ENCODE data around the gene DRG2. TPM values are rescaled to one million over a fixed set of nuclear protein-coding genes. Genes with fewer than 3 reads are reported as not detected.

Gene DRG2
- total RNA-seq, 1 experiment from 2014 or later, result 42.0 TPM

GRCh38 chr17:18136357-18136756 lies 48.6 kb downstream of the DRG2 start:
- CTCF ChIA-PET, result no interaction called here
- no peak for TF ChIP-seq SIN3A (IDR thresholded peaks at IDR 0.05; ENCODE audit: borderline replicate concordance, insufficient read depth, low read depth, low read length)
- TF ChIP-seq, protein P1, sequence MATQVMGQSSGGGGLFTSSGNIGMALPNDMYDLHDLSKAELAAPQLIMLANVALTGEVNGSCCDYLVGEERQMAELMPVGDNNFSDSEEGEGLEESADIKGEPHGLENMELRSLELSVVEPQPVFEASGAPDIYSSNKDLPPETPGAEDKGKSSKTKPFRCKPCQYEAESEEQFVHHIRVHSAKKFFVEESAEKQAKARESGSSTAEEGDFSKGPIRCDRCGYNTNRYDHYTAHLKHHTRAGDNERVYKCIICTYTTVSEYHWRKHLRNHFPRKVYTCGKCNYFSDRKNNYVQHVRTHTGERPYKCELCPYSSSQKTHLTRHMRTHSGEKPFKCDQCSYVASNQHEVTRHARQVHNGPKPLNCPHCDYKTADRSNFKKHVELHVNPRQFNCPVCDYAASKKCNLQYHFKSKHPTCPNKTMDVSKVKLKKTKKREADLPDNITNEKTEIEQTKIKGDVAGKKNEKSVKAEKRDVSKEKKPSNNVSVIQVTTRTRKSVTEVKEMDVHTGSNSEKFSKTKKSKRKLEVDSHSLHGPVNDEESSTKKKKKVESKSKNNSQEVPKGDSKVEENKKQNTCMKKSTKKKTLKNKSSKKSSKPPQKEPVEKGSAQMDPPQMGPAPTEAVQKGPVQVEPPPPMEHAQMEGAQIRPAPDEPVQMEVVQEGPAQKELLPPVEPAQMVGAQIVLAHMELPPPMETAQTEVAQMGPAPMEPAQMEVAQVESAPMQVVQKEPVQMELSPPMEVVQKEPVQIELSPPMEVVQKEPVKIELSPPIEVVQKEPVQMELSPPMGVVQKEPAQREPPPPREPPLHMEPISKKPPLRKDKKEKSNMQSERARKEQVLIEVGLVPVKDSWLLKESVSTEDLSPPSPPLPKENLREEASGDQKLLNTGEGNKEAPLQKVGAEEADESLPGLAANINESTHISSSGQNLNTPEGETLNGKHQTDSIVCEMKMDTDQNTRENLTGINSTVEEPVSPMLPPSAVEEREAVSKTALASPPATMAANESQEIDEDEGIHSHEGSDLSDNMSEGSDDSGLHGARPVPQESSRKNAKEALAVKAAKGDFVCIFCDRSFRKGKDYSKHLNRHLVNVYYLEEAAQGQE (IDR thresholded peaks at IDR 0.05; ENCODE audit: insufficient read depth in 1 of 2, low read depth in 2 of 2, low read length in 1 of 2), result no peak
- no peaks in the 10 kb centered on the region for H3K4me1 ChIP-seq (ENCODE audit: control insufficient read depth, insufficient read depth, low read length)
- H3K36me3 ChIP-seq (ENCODE audit: control insufficient read depth, insufficient read depth, low read length), result no peaks in the 10 kb centered on the region
- H3K9me3 ChIP-seq (ENCODE audit: control insufficient read depth, insufficient read depth, low read depth, low read length), result no peaks in the 10 kb centered on the region
- intact Hi-C loops (cut with micrococcal nuclease; ENCODE audit: unreplicated experiment), result no loop called here
- ATAC-seq (no peak), DNase-seq (ENCODE audit: low read depth, low spot score) (no peak)
- POLR2A ChIA-PET, result no interaction called here
- in situ Hi-C loops (cut with HindIII; ENCODE audit: low pct_unique_long_range_greater_than_20kb, low sequenced_read_pairs), result no loop called here
- BruUV-seq (replicated peaks), result no TSS peak
- no peaks in the 10 kb centered on the region for H3K27me3 ChIP-seq (ENCODE audit: control insufficient read depth, insufficient read depth, low read length)
- H3K4me3 ChIP-seq (ENCODE audit: low read depth in 2 of 2, low read length in 2 of 2), result no peak overlapping the region
- H3K27ac ChIP-seq (ENCODE audit: low read length), result no peak overlapping the region

DNA sequence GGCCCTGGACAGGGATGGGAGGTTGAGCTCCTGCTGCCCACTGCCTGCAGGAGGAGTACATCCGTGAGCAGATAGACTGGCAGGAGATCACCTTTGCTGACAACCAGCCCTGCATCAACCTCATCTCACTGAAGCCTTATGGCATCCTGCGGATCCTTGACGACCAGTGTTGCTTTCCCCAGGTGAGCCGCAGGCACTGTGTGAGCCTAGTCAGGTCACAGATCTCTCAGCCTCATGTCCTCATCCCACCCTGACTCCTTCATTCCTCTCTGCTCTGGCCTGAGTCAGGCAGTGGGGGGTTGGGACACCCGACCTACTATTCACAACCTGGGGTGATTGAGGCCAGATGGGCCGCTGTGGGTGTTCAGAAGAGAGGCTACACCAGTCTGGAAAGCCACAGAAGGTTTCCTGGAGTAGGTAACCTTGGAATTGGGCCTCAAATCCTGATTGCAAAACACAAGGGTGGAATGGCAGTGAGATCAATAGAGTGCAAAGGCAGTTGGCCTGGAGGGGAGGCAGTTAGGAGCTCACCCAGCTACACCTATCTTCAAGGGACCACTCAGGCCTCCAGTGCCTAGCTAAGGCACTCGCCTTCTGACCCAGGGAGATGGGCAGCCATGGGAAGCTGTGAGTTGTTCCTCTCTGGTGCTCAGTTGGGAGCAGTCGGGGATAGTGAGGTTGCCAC lies 50.5 kb downstream of the DRG2 start:
- BruUV-seq (replicated peaks), result no TSS peak
- no peak overlapping the region for H3K4me3 ChIP-seq (ENCODE audit: low read depth in 2 of 2, low read length in 2 of 2)
- no peaks in the 10 kb centered on the region for H3K9me3 ChIP-seq (ENCODE audit: control insufficient read depth, insufficient read depth, low read depth, low read length)
- ATAC-seq, result no peak
- no peaks in the 10 kb centered on the region for H3K27me3 ChIP-seq (ENCODE audit: control insufficient read depth, insufficient read depth, low read length)
- H3K4me1 ChIP-seq (ENCODE audit: control insufficient read depth, insufficient read depth, low read length), result no peaks in the 10 kb centered on the region
- CTCF ChIA-PET, result interaction anchor here (0.7 kb wide), 1 partner anchor 76 kb away, joined by 8 read pairs; no protein-coding TSS in a partner anchor
- DNase-seq (ENCODE audit: low read depth, low spot score), result no peak
- in situ Hi-C loops (cut with HindIII; ENCODE audit: low pct_unique_long_range_greater_than_20kb, low sequenced_read_pairs), result no loop called here
- TF ChIP-seq CTCF (IDR thresholded peaks at IDR 0.05), result no peak
- no peak for TF ChIP-seq TCF7L2 (IDR thresholded peaks at IDR 0.05; ENCODE audit: low read depth, low read length)
- TF ChIP-seq SIN3A (IDR thresholded peaks at IDR 0.05; ENCODE audit: borderline replicate concordance, insufficient read depth, low read depth, low read length), result no peak
- TF ChIP-seq, protein P1 (IDR thresholded peaks at IDR 0.05; ENCODE audit: insufficient read depth in 1 of 2, low read depth in 2 of 2, low read length in 1 of 2), result no peak
- no peak for TF ChIP-seq POLR2AphosphoS5 (IDR thresholded peaks at IDR 0.05; ENCODE audit: low read depth, low read length)
- intact Hi-C loops (cut with micrococcal nuclease; ENCODE audit: unreplicated experiment), result no loop called here
- H3K36me3 ChIP-seq (ENCODE audit: control insufficient read depth, insufficient read depth, low read length), result no peaks in the 10 kb centered on the region
- no peak overlapping the region for H3K27ac ChIP-seq (ENCODE audit: low read length)
- POLR2A ChIA-PET, result no interaction called here

Measured in Panc1 (cell line).